DOHH2 (cell line): ENCODE measurements around the gene VSTM1.

Experiments used
- H3F3A ChIP-seq: fragments of 200-600 bp; sonication (generic), shearing (Covaris generic); 2 replicates; pipeline ENCODE4 v1.6.0; 2016; ENCODE audit warnings: antibody characterized with exemption, mild to moderate bottlenecking; ENCODE audit not compliant: control insufficient read depth, insufficient read depth
- H3K27ac ChIP-seq: fragments of 200-600 bp; sonication (generic); 2 replicates; pipeline ENCODE4 v1.5.1; 2014; ENCODE audit warnings: low read depth, mild to moderate bottlenecking, low read length, moderate library complexity
- H3K27me3 ChIP-seq: fragments of 200-600 bp; sonication (generic); 2 replicates; pipeline ENCODE4 v1.6.1; 2014; ENCODE audit warnings: mild to moderate bottlenecking, low read length, mixed read lengths; ENCODE audit not compliant: control insufficient read depth
- H3K36me3 ChIP-seq: fragments of 200-600 bp; sonication (generic); 2 replicates; pipeline ENCODE4 v1.6.1; 2014; ENCODE audit warnings: mild to moderate bottlenecking, low read length, moderate library complexity, mixed read lengths; ENCODE audit not compliant: control insufficient read depth
- H3K4me1 ChIP-seq: fragments of 200-600 bp; sonication (generic); 2 replicates; pipeline ENCODE4 v1.6.1; 2014; ENCODE audit warnings: mild to moderate bottlenecking, low read length, mixed read lengths; ENCODE audit not compliant: control insufficient read depth
- H3K4me2 ChIP-seq: fragments of 200-600 bp; sonication (generic); 2 replicates; pipeline ENCODE4 v1.6.0; 2014; ENCODE audit warnings: mild to moderate bottlenecking, low read length, moderate library complexity
- H3K4me3 ChIP-seq: fragments of 200-600 bp; sonication (generic); 2 replicates; pipeline ENCODE4 v1.5.1; 2014; ENCODE audit warnings: mild to moderate bottlenecking, low read length, mixed read lengths
- H3K79me2 ChIP-seq: fragments of 200-600 bp; sonication (generic); 2 replicates; pipeline ENCODE4 v1.6.1; 2014; ENCODE audit warnings: mild to moderate bottlenecking, low read length, mixed read lengths; ENCODE audit not compliant: control insufficient read depth
- H3K9me2 ChIP-seq: fragments of 200-600 bp; sonication (generic); replicated peaks from 2 replicates; pipeline ENCODE4 v1.6.1; 2014; ENCODE audit warnings: mild to moderate bottlenecking, low read length, mixed read lengths; ENCODE audit not compliant: control insufficient read depth
- H3K9me3 ChIP-seq: fragments of 200-600 bp; sonication (generic); 2 replicates; pipeline ENCODE4 v1.6.1; 2014; ENCODE audit warnings: antibody characterized with exemption, low read length, mixed read lengths; ENCODE audit not compliant: control insufficient read depth, insufficient read depth
- H4K20me1 ChIP-seq: fragments of 200-600 bp; sonication (generic); 2 replicates; pipeline ENCODE4 v1.6.0; 2014; ENCODE audit warnings: low read depth, mild to moderate bottlenecking, antibody characterized with exemption, low read length, moderate library complexity; ENCODE audit not compliant: control insufficient read depth, insufficient read depth
- EZH2phosphoT487 ChIP-seq: fragments of 200-600 bp; sonication (generic); IDR thresholded peaks from 2 replicates; pipeline ENCODE4 v1.6.1; 2017; ENCODE audit warnings: borderline replicate concordance, mild to moderate bottlenecking, antibody characterized with exemption, low read length, moderate library complexity, mixed read lengths
- TF ChIP-seq, protein P1 (sequence below): fragments of 200-600 bp; sonication (generic); IDR thresholded peaks from one replicate; pipeline ENCODE4 v1.5.1; 2014; ENCODE audit warnings: antibody characterized with exemption, mild to moderate bottlenecking, low read depth, low read length; ENCODE audit not compliant: poor library complexity, severe bottlenecking

VSTM1 gene

DNA sequence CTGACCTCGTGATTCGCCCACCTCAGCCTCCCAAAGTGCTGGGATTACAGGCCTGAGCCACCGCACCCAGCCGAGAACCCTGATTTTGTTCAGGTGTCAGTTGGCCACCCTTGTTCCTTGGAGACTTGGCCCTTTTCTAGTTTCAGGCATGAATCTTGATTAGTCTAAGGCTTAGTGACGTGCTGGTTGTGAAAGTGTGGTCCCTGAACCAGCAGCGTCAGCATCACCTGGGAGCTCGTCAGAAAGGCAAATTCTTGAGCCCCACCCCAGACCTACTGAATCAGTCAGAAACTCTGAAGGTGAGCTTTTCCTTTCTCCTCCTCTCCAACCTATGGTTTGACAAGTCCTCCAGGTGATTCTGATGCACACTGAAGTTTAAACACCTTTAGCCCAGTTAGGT is 37.0 kb downstream of the VSTM1 start:
- Histone ChIP-seq H4K20me1 (no peaks in the 10 kb centered on the region), H3F3A (no peaks in the 10 kb centered on the region), H3K4me1 (no peaks in the 10 kb centered on the region), H3K9me3 (no peaks in the 10 kb centered on the region), H3K4me2 (no peak overlapping the region), H3K79me2 (no peaks in the 10 kb centered on the region), H3K27me3 (no peaks in the 10 kb centered on the region), H3K4me3 (no peak overlapping the region), H3K9me2 (no peaks in the 10 kb centered on the region), H3K27ac (no peak overlapping the region), H3K36me3 (no peaks in the 10 kb centered on the region)
- TF ChIP-seq, protein P1, sequence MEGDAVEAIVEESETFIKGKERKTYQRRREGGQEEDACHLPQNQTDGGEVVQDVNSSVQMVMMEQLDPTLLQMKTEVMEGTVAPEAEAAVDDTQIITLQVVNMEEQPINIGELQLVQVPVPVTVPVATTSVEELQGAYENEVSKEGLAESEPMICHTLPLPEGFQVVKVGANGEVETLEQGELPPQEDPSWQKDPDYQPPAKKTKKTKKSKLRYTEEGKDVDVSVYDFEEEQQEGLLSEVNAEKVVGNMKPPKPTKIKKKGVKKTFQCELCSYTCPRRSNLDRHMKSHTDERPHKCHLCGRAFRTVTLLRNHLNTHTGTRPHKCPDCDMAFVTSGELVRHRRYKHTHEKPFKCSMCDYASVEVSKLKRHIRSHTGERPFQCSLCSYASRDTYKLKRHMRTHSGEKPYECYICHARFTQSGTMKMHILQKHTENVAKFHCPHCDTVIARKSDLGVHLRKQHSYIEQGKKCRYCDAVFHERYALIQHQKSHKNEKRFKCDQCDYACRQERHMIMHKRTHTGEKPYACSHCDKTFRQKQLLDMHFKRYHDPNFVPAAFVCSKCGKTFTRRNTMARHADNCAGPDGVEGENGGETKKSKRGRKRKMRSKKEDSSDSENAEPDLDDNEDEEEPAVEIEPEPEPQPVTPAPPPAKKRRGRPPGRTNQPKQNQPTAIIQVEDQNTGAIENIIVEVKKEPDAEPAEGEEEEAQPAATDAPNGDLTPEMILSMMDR, result no peak
- no peak for TF ChIP-seq EZH2phosphoT487

DNA sequence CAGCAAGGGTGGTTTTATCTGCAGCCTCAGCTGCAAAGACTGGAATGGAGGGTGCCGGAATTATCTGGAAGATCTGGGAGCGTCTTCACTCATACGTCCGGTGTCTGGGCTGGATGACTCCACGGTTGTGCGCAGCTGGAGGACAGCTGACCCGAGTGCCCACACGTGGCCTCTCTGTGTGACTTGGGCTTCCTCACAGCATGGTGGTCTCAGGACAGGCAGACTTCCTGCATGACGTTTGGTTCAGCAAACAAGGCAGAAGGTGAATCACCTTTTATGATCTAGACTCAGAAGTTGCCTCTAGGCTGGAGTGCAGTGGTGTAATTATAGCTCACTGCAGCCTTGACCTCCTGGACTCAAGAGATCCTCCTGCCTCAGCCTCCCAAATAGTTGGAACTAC is 39.0 kb downstream of the VSTM1 start:
- Histone ChIP-seq H3K4me3 (no peak overlapping the region), H3K36me3 (no peaks in the 10 kb centered on the region), H3K79me2 (no peaks in the 10 kb centered on the region), H3K9me2 (no peaks in the 10 kb centered on the region), H3K27me3 (no peaks in the 10 kb centered on the region), H3K4me2 (no peak overlapping the region), H3K4me1 (no peaks in the 10 kb centered on the region), H3K27ac (no peak overlapping the region), H3F3A (no peaks in the 10 kb centered on the region), H3K9me3 (no peaks in the 10 kb centered on the region), H4K20me1 (no peaks in the 10 kb centered on the region)
- no peak for TF ChIP-seq EZH2phosphoT487
- TF ChIP-seq, protein P1, result no peak

DNA sequence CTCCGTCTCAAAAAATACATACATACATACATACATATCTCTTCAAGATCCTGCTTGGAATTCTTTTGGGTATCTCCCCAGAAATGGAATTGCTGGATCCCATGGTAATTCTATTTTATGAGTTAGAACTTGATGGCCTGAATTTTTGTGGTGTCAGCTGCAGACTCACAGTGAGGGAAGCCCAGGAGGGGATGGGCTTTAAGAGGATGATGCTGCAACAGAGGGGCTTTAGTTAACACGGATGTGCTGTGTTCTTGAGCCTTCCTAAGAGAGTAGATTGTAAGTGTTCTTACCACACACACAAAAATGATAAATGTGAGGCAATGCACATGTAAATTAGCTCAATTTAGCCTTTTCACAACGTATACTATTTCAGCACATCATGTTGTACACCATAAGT is 40.5 kb downstream of the VSTM1 start:
- TF ChIP-seq, protein P1, result no peak
- no peak for TF ChIP-seq EZH2phosphoT487

DNA sequence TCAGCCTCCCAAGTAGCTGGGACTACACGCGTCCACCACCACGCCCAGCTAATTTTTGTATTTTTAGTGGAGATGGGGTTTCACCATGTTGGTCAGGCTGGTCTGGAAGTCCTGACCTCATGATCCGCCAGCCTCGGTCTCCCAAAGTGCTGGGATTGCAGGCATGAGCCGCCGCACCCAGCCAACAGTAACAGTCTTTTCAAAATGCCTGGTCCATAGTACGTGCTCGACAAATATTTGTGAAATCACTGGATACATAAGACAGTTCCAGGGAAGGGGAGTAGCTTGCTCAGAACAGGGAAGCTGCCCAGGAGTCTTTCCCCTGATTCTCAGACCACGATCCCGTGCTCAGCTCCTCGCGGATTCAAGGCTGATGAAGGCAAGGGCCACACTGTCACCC is 41.8 kb downstream of the VSTM1 start:
- Histone ChIP-seq H3K79me2 (no peaks in the 10 kb centered on the region), H3K4me2 (no peak overlapping the region), H3K36me3 (no peaks in the 10 kb centered on the region), H4K20me1 (no peaks in the 10 kb centered on the region), H3K4me3 (no peak overlapping the region), H3K9me2 (no peaks in the 10 kb centered on the region), H3F3A (no peaks in the 10 kb centered on the region), H3K4me1 (no peaks in the 10 kb centered on the region), H3K9me3 (no peaks in the 10 kb centered on the region), H3K27me3 (no peaks in the 10 kb centered on the region), H3K27ac (no peak overlapping the region)
- no peak for TF ChIP-seq EZH2phosphoT487

More for the DNA sequence above, 40.5 kb downstream of the VSTM1 start:
- no peak overlapping the region for H3K4me2 ChIP-seq
- H3K79me2 ChIP-seq, result no peaks in the 10 kb centered on the region
- no peak overlapping the region for H3K27ac ChIP-seq
- H3K9me2 ChIP-seq, result no peaks in the 10 kb centered on the region
- H3K36me3 ChIP-seq, result no peaks in the 10 kb centered on the region
- H3K9me3 ChIP-seq, result no peaks in the 10 kb centered on the region
- H3K4me1 ChIP-seq, result no peaks in the 10 kb centered on the region
- H4K20me1 ChIP-seq, result no peaks in the 10 kb centered on the region
- no peaks in the 10 kb centered on the region for H3K27me3 ChIP-seq
- no peak overlapping the region for H3K4me3 ChIP-seq
- no peaks in the 10 kb centered on the region for H3F3A ChIP-seq
